Thoracic aorta (tissue), 2 donors: ENCODE results near the gene ST8SIA4. TPM values are rescaled to one million over a fixed set of nuclear protein-coding genes. Genes with fewer than 3 reads are reported as not detected.

Experiments
- ATAC-seq: fragments of 150-250 bp; one replicate; pipeline ENCODE4 v1.8.0; 2017; ENCODE audit warnings: low read depth; ENCODE audit not compliant: insufficient number of reproducible peaks, low FRiP score
- DNase-seq: peaks from one replicate; pipeline ENCODE4 v3.0.0-alpha.2; 2020; ENCODE audit warnings: low spot score
- H3K27ac ChIP-seq, 2 donors: fragments of 200-600 bp; sonication (generic); 1 replicate in 1 of 2; 2 replicates in 1 of 2; pipeline ENCODE4 v1.5.1; 2016; ENCODE audit warnings: mild to moderate bottlenecking in 2 of 2, moderate library complexity in 2 of 2
- H3K27me3 ChIP-seq: fragments of 200-600 bp; sonication (generic); replicated peaks from 2 replicates; pipeline ENCODE4 v1.6.0; 2016; ENCODE audit warnings: mild to moderate bottlenecking; ENCODE audit not compliant: insufficient read depth
- H3K36me3 ChIP-seq: fragments of 200-600 bp; sonication (generic); one replicate; pipeline ENCODE4 v1.5.1; 2016
- H3K4me1 ChIP-seq, 2 donors: fragments of 200-600 bp; sonication (generic); 1 replicate in 1 of 2; 2 replicates in 1 of 2; pipeline versions ENCODE4 v1.5.1 to v1.6.0; 2016; ENCODE audit warnings: low read depth in 2 of 2, mild to moderate bottlenecking in 1 of 2; ENCODE audit not compliant: control insufficient read depth in 1 of 2
- H3K4me3 ChIP-seq: fragments of 200-600 bp; sonication (generic); 2 replicates; pipeline ENCODE4 v1.5.1; 2016; ENCODE audit warnings: mild to moderate bottlenecking
- H3K9me3 ChIP-seq: fragments of 200-600 bp; sonication (generic); 2 replicates; pipeline ENCODE4 v1.5.1; 2016
- total RNA-seq, 2 donors: library from RNA; depleted of rRNA; stranded (reverse); fragments of >200 nt; gene quantifications; one replicate each; pipeline versions ENCODE4 v1.1.0 to v1.2.3, GENCODE V29; 2016
- TF ChIP-seq, protein P1 (sequence below): fragments of 200-600 bp; sonication (generic); IDR thresholded peaks from one replicate; pipeline ENCODE4 v1.5.1; 2019; ENCODE audit warnings: antibody characterized with exemption

ST8SIA4 gene
- total RNA-seq, 2 donors from 2014 or later = 7.0 to 9.0 TPM

DNA sequence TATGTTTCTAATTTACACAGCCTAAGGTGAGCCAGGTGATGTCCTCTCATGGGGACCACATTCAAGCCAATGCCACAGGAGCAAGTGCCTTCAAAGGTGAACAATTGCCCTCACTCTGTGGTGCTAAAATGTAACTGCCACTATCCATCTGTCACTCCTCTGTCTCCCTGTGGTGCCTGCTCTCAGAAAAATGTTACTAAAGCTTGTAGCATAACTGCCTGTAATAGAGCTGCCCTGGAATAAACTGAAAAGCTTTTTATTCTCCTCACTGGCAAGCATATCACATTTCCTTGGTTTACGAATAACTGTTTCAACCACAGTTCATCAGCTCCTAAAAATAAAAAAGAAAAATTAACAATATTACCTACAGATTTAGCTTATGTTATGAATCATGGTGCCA is 142.4 kb downstream of the ST8SIA4 start:
- no peak overlapping the region for H3K4me3 ChIP-seq
- H3K27ac ChIP-seq = no peak overlapping the region
- no peaks in the 10 kb centered on the region for H3K9me3 ChIP-seq
- H3K27me3 ChIP-seq = no peaks in the 10 kb centered on the region
- no peaks in the 10 kb centered on the region for H3K4me1 ChIP-seq
- TF ChIP-seq, protein P1, sequence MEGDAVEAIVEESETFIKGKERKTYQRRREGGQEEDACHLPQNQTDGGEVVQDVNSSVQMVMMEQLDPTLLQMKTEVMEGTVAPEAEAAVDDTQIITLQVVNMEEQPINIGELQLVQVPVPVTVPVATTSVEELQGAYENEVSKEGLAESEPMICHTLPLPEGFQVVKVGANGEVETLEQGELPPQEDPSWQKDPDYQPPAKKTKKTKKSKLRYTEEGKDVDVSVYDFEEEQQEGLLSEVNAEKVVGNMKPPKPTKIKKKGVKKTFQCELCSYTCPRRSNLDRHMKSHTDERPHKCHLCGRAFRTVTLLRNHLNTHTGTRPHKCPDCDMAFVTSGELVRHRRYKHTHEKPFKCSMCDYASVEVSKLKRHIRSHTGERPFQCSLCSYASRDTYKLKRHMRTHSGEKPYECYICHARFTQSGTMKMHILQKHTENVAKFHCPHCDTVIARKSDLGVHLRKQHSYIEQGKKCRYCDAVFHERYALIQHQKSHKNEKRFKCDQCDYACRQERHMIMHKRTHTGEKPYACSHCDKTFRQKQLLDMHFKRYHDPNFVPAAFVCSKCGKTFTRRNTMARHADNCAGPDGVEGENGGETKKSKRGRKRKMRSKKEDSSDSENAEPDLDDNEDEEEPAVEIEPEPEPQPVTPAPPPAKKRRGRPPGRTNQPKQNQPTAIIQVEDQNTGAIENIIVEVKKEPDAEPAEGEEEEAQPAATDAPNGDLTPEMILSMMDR = no peak
- ATAC-seq (no peak), DNase-seq (no peak)
- no peaks in the 10 kb centered on the region for H3K36me3 ChIP-seq

DNA sequence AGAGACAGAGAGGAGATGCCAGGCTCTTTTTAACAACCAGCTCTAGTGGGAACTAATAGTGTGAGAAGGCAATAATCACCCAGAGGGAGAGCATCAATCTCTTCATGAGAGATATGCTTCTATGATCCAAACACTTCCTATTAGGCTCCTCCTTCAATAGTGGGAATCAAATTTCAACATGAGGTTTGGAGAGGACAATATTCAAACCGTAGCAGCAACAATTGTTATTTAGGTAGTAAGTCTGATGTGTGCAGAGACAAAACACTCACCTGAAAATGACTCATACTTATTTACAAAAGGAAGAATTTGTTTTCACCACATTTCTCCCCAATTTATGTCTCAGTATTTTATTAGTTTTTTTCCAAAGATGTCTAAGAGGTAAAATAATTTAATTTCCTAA is 144.3 kb downstream of the ST8SIA4 start:
- ATAC-seq (no peak), DNase-seq (no peak)
- Histone ChIP-seq H3K27me3 (no peaks in the 10 kb centered on the region), H3K4me3 (no peak overlapping the region), H3K36me3 (no peaks in the 10 kb centered on the region), H3K9me3 (no peaks in the 10 kb centered on the region), H3K4me1 (no peaks in the 10 kb centered on the region), H3K27ac (no peak overlapping the region)
- TF ChIP-seq, protein P1 = no peak

DNA sequence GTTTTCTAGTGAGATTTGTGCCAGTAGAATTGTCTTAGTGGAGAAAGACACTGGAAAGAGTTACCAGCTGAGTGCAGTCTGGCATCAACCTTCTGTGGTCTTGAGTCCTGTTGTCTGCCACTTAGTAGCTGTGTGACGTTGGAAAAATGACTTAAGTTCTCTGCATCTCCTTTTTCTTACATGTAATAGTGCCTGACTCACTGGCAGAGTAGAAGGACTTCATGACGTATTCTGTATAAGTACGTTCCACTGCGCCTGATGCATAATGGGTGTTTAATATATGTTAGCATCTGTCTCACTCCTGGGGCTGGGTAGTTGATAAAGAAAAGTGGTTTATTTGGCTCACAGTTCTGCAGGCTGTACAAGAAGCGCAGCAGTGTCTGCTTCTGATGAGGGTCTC is 144.8 kb downstream of the ST8SIA4 start:
- Histone ChIP-seq H3K27me3 (no peaks in the 10 kb centered on the region), H3K27ac (no peak overlapping the region), H3K4me3 (no peak overlapping the region), H3K36me3 (no peaks in the 10 kb centered on the region), H3K4me1 (no peaks in the 10 kb centered on the region), H3K9me3 (no peaks in the 10 kb centered on the region)
- TF ChIP-seq, protein P1 = no peak
- DNase-seq (no peak), ATAC-seq (no peak)

DNA sequence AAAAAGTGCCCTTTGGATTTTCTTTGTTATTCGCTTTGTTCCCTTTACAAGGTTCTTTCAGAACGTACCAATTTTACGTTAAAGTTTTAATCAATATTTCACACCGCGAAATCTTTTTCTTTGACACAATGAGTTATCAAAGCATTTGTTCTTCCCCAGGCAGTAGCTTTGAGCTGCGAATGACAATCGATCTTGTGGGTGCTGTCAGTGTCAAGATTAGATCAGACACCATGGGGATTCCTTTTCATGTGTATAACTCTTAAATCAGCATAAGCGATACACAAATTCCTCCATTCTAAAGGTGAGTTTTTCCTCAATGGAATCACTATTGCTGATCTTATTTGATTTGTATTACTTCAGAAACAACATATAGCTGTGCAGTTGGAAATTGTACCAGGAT is 145.5 kb downstream of the ST8SIA4 start:
- H3K4me1 ChIP-seq = no peaks in the 10 kb centered on the region
- TF ChIP-seq, protein P1 = no peak

More for the DNA sequence above, 145.5 kb downstream of the ST8SIA4 start:
- Histone ChIP-seq H3K27me3 (no peaks in the 10 kb centered on the region), H3K4me3 (no peak overlapping the region), H3K27ac (no peak overlapping the region), H3K9me3 (no peaks in the 10 kb centered on the region), H3K36me3 (no peaks in the 10 kb centered on the region)
- DNase-seq = no peak
- ATAC-seq = no peak
